ENCODE results near the gene HIP1.

HIP1 gene

GRCh38 chr7:75628055-75628454 lies 110.7 kb downstream of the HIP1 start:
- Histone ChIP-seq H4K91ac (ENCODE audit: low read depth, low read length) (no peak overlapping the region), H3K14ac (ENCODE audit: low read length) (no peak overlapping the region), H2AK5ac (ENCODE audit: low read length) (no peak overlapping the region), H4K8ac (ENCODE audit: low read depth, low read length) (no peak overlapping the region), H3K9me3 (ENCODE audit: insufficient read depth, low read depth, low read length) (peaks cover 2% of the 10 kb centered on the region), H4K12ac (ENCODE audit: low read depth, low read length) (no peak overlapping the region), H2AFZ (ENCODE audit: insufficient read depth, low read length, poor library complexity) (no peak overlapping the region), H3K79me1 (ENCODE audit: low read length) (no peaks in the 10 kb centered on the region), H3K4me2 (ENCODE audit: low read length) (no peak overlapping the region), H3K36me3 (ENCODE audit: control insufficient read depth in 1 of 2, insufficient read depth in 2 of 2, low read length in 2 of 2) (no peaks in the 10 kb centered on the region), H3K4me1 (ENCODE audit: control insufficient read depth in 1 of 2, insufficient read depth in 2 of 2, low read length in 2 of 2) (peaks cover 2 to 4% of the 10 kb centered on the region in 2 experiments), H3K4ac (ENCODE audit: low read depth, low read length) (no peak overlapping the region), H3K4me3 (ENCODE audit: low read depth, low read length) (no peak overlapping the region), H2BK120ac (ENCODE audit: insufficient read depth, low read length, poor library complexity) (no peak overlapping the region), H3K27me3 (ENCODE audit: insufficient read depth, low read length) (no peaks in the 10 kb centered on the region), H3K79me2 (ENCODE audit: control insufficient read depth, insufficient read depth, low read length, poor library complexity) (no peaks in the 10 kb centered on the region), H2BK5ac (ENCODE audit: low read depth, low read length, poor library complexity) (no peak overlapping the region), H3K18ac (ENCODE audit: low read length) (no peak overlapping the region), H2BK12ac (ENCODE audit: low read length) (no peak overlapping the region), H3K9ac (ENCODE audit: low read length) (no peak overlapping the region), H3K23ac (ENCODE audit: low read length) (no peak overlapping the region), H3K27ac (ENCODE audit: low read depth, low read length) (no peak overlapping the region)
- no peak for DNase-seq

DNA sequence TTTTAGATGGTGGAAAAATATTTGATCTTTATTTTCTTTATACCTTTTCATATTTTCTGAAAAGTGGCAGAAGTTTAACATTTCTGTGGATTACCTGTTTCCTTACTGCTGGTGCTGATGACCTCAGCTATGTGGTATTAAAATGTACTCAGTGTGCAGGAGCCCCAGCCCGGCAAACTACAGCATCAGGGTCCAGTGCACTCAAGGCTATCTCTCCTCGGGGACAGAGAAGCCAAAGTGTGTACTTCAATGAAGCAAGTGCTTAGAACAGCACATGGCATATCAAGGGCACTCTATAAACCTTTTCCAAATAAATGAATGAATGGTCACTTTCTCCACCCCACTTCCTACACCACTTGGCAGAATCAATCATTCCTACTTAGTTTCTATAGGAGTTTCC lies 111.8 kb downstream of the HIP1 start:
- H3K23ac ChIP-seq (ENCODE audit: low read length), result no peak overlapping the region
- H2AK5ac ChIP-seq (ENCODE audit: low read length), result no peak overlapping the region
- H3K4me3 ChIP-seq (ENCODE audit: low read depth, low read length), result no peak overlapping the region
- H3K36me3 ChIP-seq (ENCODE audit: control insufficient read depth in 1 of 2, insufficient read depth in 2 of 2, low read length in 2 of 2), result no peaks in the 10 kb centered on the region
- no peak overlapping the region for H2BK5ac ChIP-seq (ENCODE audit: low read depth, low read length, poor library complexity)
- H3K4ac ChIP-seq (ENCODE audit: low read depth, low read length), result no peak overlapping the region
- no peaks in the 10 kb centered on the region for H3K79me1 ChIP-seq (ENCODE audit: low read length)
- no peak overlapping the region for H2AFZ ChIP-seq (ENCODE audit: insufficient read depth, low read length, poor library complexity)
- no peak overlapping the region for H3K14ac ChIP-seq (ENCODE audit: low read length)
- H3K4me1 ChIP-seq (ENCODE audit: control insufficient read depth in 1 of 2, insufficient read depth in 2 of 2, low read length in 2 of 2), result peaks cover 2 to 4% of the 10 kb centered on the region in 2 experiments
- peaks cover 2% of the 10 kb centered on the region for H3K9me3 ChIP-seq (ENCODE audit: insufficient read depth, low read depth, low read length)
- no peak overlapping the region for H4K12ac ChIP-seq (ENCODE audit: low read depth, low read length)
- no CpG with 5 or more reads among the region's 2 CpGs for WGBS (ENCODE audit: extremely low coverage, insufficient coverage, insufficient read length)
- H4K8ac ChIP-seq (ENCODE audit: low read depth, low read length), result no peak overlapping the region
- H3K18ac ChIP-seq (ENCODE audit: low read length), result no peak overlapping the region
- no peak overlapping the region for H2BK12ac ChIP-seq (ENCODE audit: low read length)
- H3K9ac ChIP-seq (ENCODE audit: low read length), result no peak overlapping the region
- H3K79me2 ChIP-seq (ENCODE audit: control insufficient read depth, insufficient read depth, low read length, poor library complexity), result no peaks in the 10 kb centered on the region
- no peak overlapping the region for H3K4me2 ChIP-seq (ENCODE audit: low read length)
- no peak overlapping the region for H4K91ac ChIP-seq (ENCODE audit: low read depth, low read length)
- H3K27me3 ChIP-seq (ENCODE audit: insufficient read depth, low read length), result no peaks in the 10 kb centered on the region
- no peak overlapping the region for H2BK120ac ChIP-seq (ENCODE audit: insufficient read depth, low read length, poor library complexity)
- no peak for DNase-seq
- H3K27ac ChIP-seq (ENCODE audit: low read depth, low read length), result no peak overlapping the region

DNA sequence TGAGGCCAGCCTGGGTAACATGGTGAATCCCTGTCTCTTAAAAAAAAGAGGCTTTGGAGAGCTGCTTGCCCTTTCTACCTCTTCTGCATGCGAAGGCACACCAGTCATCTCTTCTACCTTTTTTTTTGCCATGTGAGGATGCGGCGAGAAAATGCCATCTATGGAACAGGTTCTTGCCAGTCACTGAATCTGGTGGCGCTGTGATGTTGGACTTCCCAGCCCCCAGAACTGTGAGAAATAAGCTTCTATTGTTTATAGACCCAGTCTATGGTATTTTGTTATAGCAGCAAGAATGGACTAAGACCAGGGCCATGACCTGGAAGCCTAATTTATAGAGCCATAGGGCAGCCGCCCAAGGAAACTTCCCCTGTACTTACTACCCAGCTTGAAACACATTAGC lies 112.9 kb downstream of the HIP1 start:
- peaks cover 2 to 4% of the 10 kb centered on the region in 2 experiments for H3K4me1 ChIP-seq (ENCODE audit: control insufficient read depth in 1 of 2, insufficient read depth in 2 of 2, low read length in 2 of 2)
- H2BK120ac ChIP-seq (ENCODE audit: insufficient read depth, low read length, poor library complexity), result no peak overlapping the region
- H4K8ac ChIP-seq (ENCODE audit: low read depth, low read length), result no peak overlapping the region
- no peak overlapping the region for H3K14ac ChIP-seq (ENCODE audit: low read length)
- H2AFZ ChIP-seq (ENCODE audit: insufficient read depth, low read length, poor library complexity), result no peak overlapping the region
- no peak overlapping the region for H3K4me2 ChIP-seq (ENCODE audit: low read length)
- H3K27me3 ChIP-seq (ENCODE audit: insufficient read depth, low read length), result no peaks in the 10 kb centered on the region
- no peak overlapping the region for H3K23ac ChIP-seq (ENCODE audit: low read length)
- H3K4ac ChIP-seq (ENCODE audit: low read depth, low read length), result no peak overlapping the region
- no peak overlapping the region for H3K4me3 ChIP-seq (ENCODE audit: low read depth, low read length)
- H3K9ac ChIP-seq (ENCODE audit: low read length), result no peak overlapping the region
- H3K79me2 ChIP-seq (ENCODE audit: control insufficient read depth, insufficient read depth, low read length, poor library complexity), result no peaks in the 10 kb centered on the region
- H3K79me1 ChIP-seq (ENCODE audit: low read length), result no peaks in the 10 kb centered on the region
- H3K9me3 ChIP-seq (ENCODE audit: insufficient read depth, low read depth, low read length), result peaks cover 2% of the 10 kb centered on the region
- H2AK5ac ChIP-seq (ENCODE audit: low read length), result no peak overlapping the region
- H2BK12ac ChIP-seq (ENCODE audit: low read length), result no peak overlapping the region
- no peak overlapping the region for H3K18ac ChIP-seq (ENCODE audit: low read length)
- H2BK5ac ChIP-seq (ENCODE audit: low read depth, low read length, poor library complexity), result no peak overlapping the region
- no peak overlapping the region for H4K12ac ChIP-seq (ENCODE audit: low read depth, low read length)
- H3K36me3 ChIP-seq (ENCODE audit: control insufficient read depth in 1 of 2, insufficient read depth in 2 of 2, low read length in 2 of 2), result no peaks in the 10 kb centered on the region
- whole genome bisulfite sequencing (ENCODE audit: extremely low coverage, insufficient coverage, insufficient read length), result no CpG with 5 or more reads among the region's 5 CpGs
- DNase-seq, result no peak
- H3K27ac ChIP-seq (ENCODE audit: low read depth, low read length), result no peak overlapping the region
- no peak overlapping the region for H4K91ac ChIP-seq (ENCODE audit: low read depth, low read length)

- H3K9me3 ChIP-seq (ENCODE audit: insufficient read depth, low read depth, low read length), result peaks cover 2% of the 10 kb centered on the region
- H3K79me2 ChIP-seq (ENCODE audit: control insufficient read depth, insufficient read depth, low read length, poor library complexity), result no peaks in the 10 kb centered on the region
- no peaks in the 10 kb centered on the region for H3K36me3 ChIP-seq (ENCODE audit: control insufficient read depth in 1 of 2, insufficient read depth in 2 of 2, low read length in 2 of 2)
- DNase-seq, result peak; percentile 35 to 65
- H2BK5ac ChIP-seq (ENCODE audit: low read depth, low read length, poor library complexity), result no peak overlapping the region
- H3K23ac ChIP-seq (ENCODE audit: low read length), result no peak overlapping the region
- no peak overlapping the region for H4K91ac ChIP-seq (ENCODE audit: low read depth, low read length)
- H2BK120ac ChIP-seq (ENCODE audit: insufficient read depth, low read length, poor library complexity), result no peak overlapping the region
- no peak overlapping the region for H2BK12ac ChIP-seq (ENCODE audit: low read length)
- no peak overlapping the region for H3K4me3 ChIP-seq (ENCODE audit: low read depth, low read length)
- peak overlapping the region; percentile 5 for H2AFZ ChIP-seq (ENCODE audit: insufficient read depth, low read length, poor library complexity)
- H3K4me2 ChIP-seq (ENCODE audit: low read length), result no peak overlapping the region
- peaks cover 2 to 4% of the 10 kb centered on the region in 2 experiments for H3K4me1 ChIP-seq (ENCODE audit: control insufficient read depth in 1 of 2, insufficient read depth in 2 of 2, low read length in 2 of 2)
- no peak overlapping the region for H3K9ac ChIP-seq (ENCODE audit: low read length)
- H3K4ac ChIP-seq (ENCODE audit: low read depth, low read length), result no peak overlapping the region
- no peak overlapping the region for H3K14ac ChIP-seq (ENCODE audit: low read length)
- H2AK5ac ChIP-seq (ENCODE audit: low read length), result no peak overlapping the region
- no peaks in the 10 kb centered on the region for H3K27me3 ChIP-seq (ENCODE audit: insufficient read depth, low read length)
- H4K8ac ChIP-seq (ENCODE audit: low read depth, low read length), result no peak overlapping the region
- no peak overlapping the region for H4K12ac ChIP-seq (ENCODE audit: low read depth, low read length)
- H3K18ac ChIP-seq (ENCODE audit: low read length), result no peak overlapping the region
- H3K79me1 ChIP-seq (ENCODE audit: low read length), result no peaks in the 10 kb centered on the region
- no peak overlapping the region for H3K27ac ChIP-seq (ENCODE audit: low read depth, low read length)
- no CpG with 5 or more reads among the region's 13 CpGs for WGBS (ENCODE audit: extremely low coverage, insufficient coverage, insufficient read length)
Observed at GRCh38 chr7:75624134-75624832, 114.5 kb downstream of the HIP1 start.

All from trophoblast cell (in vitro differentiated cells and primary cell).